Measurements from ENCODE around the gene IRF2. TPM values are rescaled to one million over a fixed set of nuclear protein-coding genes. Genes with fewer than 3 reads are reported as not detected.

The IRF2 gene
- total and polyA plus RNA-seq, 2 of the 8 experiments (the other 6 are each of a cell fraction or from before 2014, with no cell fraction given), result 13.8 to 17.0 TPM

- TF ChIP-seq TAF7 (optimal IDR thresholded peaks at IDR 0.05; ENCODE audit: borderline replicate concordance, low read depth, low read length), result no peak
- no peak for TF ChIP-seq ATF3 (IDR thresholded peaks at IDR 0.05; ENCODE audit: insufficient read depth, low read depth, low read length)
- no peak for TF ChIP-seq EP300 (IDR thresholded peaks at IDR 0.05; ENCODE audit: borderline replicate concordance in 1 of 2, low read depth in 2 of 2, low read length in 2 of 2)
- TF ChIP-seq CREB1 (IDR thresholded peaks at IDR 0.05), result no peak
Measured at GRCh38 chr4:184441461-184442313, 32.7 kb downstream of the IRF2 start (continued).
